ENCODE data around the gene GRIP2. TPM values are rescaled to one million over a fixed set of nuclear protein-coding genes. Genes with fewer than 3 reads are reported as not detected.

The GRIP2 gene
- polyA plus RNA-seq, 3 donors, result not detected

DNA sequence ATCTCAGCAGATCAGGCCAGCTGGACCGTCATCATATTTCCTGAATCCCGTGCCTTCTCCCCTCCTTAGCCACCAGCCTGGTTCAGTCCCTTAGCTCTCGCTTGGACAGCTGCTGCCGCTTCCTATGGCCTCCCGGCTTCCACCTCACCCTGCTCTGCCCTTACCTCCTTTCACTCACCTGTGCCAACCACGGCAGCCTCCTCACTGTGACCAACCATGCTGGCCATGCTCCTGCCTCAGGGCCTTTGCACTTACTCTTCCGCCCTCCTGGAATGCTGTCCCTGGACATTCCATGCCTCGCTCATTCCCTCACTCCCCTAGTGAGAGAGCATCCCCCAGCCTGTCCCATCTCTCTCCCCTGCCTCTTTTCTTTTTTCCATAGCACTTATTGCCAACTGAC is 19.2 kb downstream of the GRIP2 start:
- intact Hi-C loops (cut with micrococcal nuclease), result no loop called here
- Mint-ChIP-seq H3K27me3 (ENCODE audit: low read depth in 3 of 3) (peaks cover 2 to 4% (median 2%) of the 10 kb centered on the region in 3 donors), H3K4me3 (no peak overlapping the region), H3K9me3 (no peaks in the 10 kb centered on the region), H3K4me1 (no peaks in the 10 kb centered on the region), H3K27ac (no peak overlapping the region), H3K36me3 (no peaks in the 10 kb centered on the region)
- H3K4me2 ChIP-seq (replicated peaks; ENCODE audit: extremely low read depth, low read length, poor library complexity, severe bottlenecking), result no peak overlapping the region
- H4K20me1 ChIP-seq (ENCODE audit: insufficient read depth, low read length), result no peaks in the 10 kb centered on the region
- H3K9me3 ChIP-seq (replicated peaks in 1 of 2; ENCODE audit: control insufficient read depth in 1 of 2, insufficient read depth in 1 of 2, low read length in 2 of 2), result no peaks in the 10 kb centered on the region
- no peak overlapping the region for H3K27ac ChIP-seq (ENCODE audit: low read depth in 1 of 2, low read length in 2 of 2)
- H3K9ac ChIP-seq (ENCODE audit: insufficient read depth, low read length, poor library complexity, severe bottlenecking), result no peak overlapping the region
- H3K27me3 ChIP-seq (ENCODE audit: control insufficient read depth in 2 of 2, insufficient read depth in 2 of 2, low read length in 2 of 2), result no peaks in the 10 kb centered on the region
- no peak overlapping the region for H3K4me3 ChIP-seq (replicated peaks in 1 of 3; ENCODE audit: low read depth in 2 of 3, low read length in 3 of 3)
- TF ChIP-seq, protein P1, sequence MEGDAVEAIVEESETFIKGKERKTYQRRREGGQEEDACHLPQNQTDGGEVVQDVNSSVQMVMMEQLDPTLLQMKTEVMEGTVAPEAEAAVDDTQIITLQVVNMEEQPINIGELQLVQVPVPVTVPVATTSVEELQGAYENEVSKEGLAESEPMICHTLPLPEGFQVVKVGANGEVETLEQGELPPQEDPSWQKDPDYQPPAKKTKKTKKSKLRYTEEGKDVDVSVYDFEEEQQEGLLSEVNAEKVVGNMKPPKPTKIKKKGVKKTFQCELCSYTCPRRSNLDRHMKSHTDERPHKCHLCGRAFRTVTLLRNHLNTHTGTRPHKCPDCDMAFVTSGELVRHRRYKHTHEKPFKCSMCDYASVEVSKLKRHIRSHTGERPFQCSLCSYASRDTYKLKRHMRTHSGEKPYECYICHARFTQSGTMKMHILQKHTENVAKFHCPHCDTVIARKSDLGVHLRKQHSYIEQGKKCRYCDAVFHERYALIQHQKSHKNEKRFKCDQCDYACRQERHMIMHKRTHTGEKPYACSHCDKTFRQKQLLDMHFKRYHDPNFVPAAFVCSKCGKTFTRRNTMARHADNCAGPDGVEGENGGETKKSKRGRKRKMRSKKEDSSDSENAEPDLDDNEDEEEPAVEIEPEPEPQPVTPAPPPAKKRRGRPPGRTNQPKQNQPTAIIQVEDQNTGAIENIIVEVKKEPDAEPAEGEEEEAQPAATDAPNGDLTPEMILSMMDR (IDR thresholded peaks at IDR 0.05), result no peak
- no peak overlapping the region for H2AFZ ChIP-seq (ENCODE audit: insufficient read depth, low read depth, low read length, poor library complexity, severe bottlenecking)
- 93% methylated on average over 8 of the region's 8 CpGs for WGBS (ENCODE audit: insufficient coverage)
- H3K79me2 ChIP-seq (ENCODE audit: insufficient read depth, low read length), result no peaks in the 10 kb centered on the region
- H3K36me3 ChIP-seq (replicated peaks in 1 of 2; ENCODE audit: control insufficient read depth in 1 of 2, insufficient read depth in 2 of 2, low read length in 2 of 2), result no peaks in the 10 kb centered on the region
- H3K4me1 ChIP-seq (ENCODE audit: control insufficient read depth in 1 of 2, insufficient read depth in 2 of 2, low read length in 2 of 2), result no peaks in the 10 kb centered on the region
- no peak for DNase-seq

DNA sequence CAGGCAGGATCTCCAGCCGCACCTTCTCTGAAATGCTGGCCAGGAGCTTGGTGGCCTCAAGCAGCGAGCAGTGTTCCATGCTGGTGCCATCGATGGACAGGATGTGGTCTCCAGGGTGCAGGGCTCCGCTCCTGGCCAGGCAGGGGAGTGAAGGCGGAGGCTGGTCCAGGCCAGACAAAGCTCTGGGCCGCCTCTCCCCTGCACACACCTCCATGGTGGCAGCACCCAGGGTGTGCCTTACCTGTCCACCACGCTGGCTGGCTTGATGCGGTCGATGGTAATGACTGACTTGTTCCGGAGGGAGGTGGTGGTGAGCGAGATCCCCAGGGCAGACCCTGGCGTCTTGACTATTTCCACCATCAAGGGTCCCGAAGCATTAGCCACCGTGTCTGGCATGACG is 20.0 kb downstream of the GRIP2 start:
- DNase-seq, result no peak
- H3K4me3 ChIP-seq (replicated peaks in 1 of 3; ENCODE audit: low read depth in 2 of 3, low read length in 3 of 3), result no peak overlapping the region
- H3K27ac ChIP-seq (ENCODE audit: low read depth in 1 of 2, low read length in 2 of 2), result no peak overlapping the region
- no peak overlapping the region for H3K9ac ChIP-seq (ENCODE audit: insufficient read depth, low read length, poor library complexity, severe bottlenecking)
- no peaks in the 10 kb centered on the region for H3K79me2 ChIP-seq (ENCODE audit: insufficient read depth, low read length)
- no peak overlapping the region for H3K4me2 ChIP-seq (replicated peaks; ENCODE audit: extremely low read depth, low read length, poor library complexity, severe bottlenecking)
- H3K4me1 ChIP-seq (ENCODE audit: control insufficient read depth in 1 of 2, insufficient read depth in 2 of 2, low read length in 2 of 2), result no peaks in the 10 kb centered on the region
- H3K9me3 ChIP-seq (replicated peaks in 1 of 2; ENCODE audit: control insufficient read depth in 1 of 2, insufficient read depth in 1 of 2, low read length in 2 of 2), result no peaks in the 10 kb centered on the region
- H3K36me3 Mint-ChIP-seq, result no peaks in the 10 kb centered on the region
- intact Hi-C loops (cut with micrococcal nuclease), result no loop called here
- H4K20me1 ChIP-seq (ENCODE audit: insufficient read depth, low read length), result no peaks in the 10 kb centered on the region
- H3K27me3 ChIP-seq (ENCODE audit: control insufficient read depth in 2 of 2, insufficient read depth in 2 of 2, low read length in 2 of 2), result no peaks in the 10 kb centered on the region
- no peaks in the 10 kb centered on the region for H3K4me1 Mint-ChIP-seq
- no peak overlapping the region for H3K27ac Mint-ChIP-seq
- no peaks in the 10 kb centered on the region for H3K9me3 Mint-ChIP-seq
- TF ChIP-seq, protein P1 (IDR thresholded peaks at IDR 0.05), result no peak
- H3K4me3 Mint-ChIP-seq, result no peak overlapping the region
- WGBS (ENCODE audit: insufficient coverage), result 89% methylated on average over 12 of the region's 15 CpGs
- peaks cover 1 to 2% (median 2%) of the 10 kb centered on the region in 3 donors for H3K27me3 Mint-ChIP-seq (ENCODE audit: low read depth in 3 of 3)
- H2AFZ ChIP-seq (ENCODE audit: insufficient read depth, low read depth, low read length, poor library complexity, severe bottlenecking), result no peak overlapping the region
- no peaks in the 10 kb centered on the region for H3K36me3 ChIP-seq (replicated peaks in 1 of 2; ENCODE audit: control insufficient read depth in 1 of 2, insufficient read depth in 2 of 2, low read length in 2 of 2)

Measured in CD14-positive monocyte (primary cell).